ENCODE results near the gene CNIH3. TPM values are rescaled to one million over a fixed set of nuclear protein-coding genes. Genes with fewer than 3 reads are reported as not detected.
"Not testable (repeated sequence)": the region's sequence is repeated elsewhere in the genome, so short reads cannot be mapped to it uniquely, and the experiment has no call there.

CNIH3 gene
- total RNA-seq, 1 experiment from 2014 or later: 21.4 TPM

DNA sequence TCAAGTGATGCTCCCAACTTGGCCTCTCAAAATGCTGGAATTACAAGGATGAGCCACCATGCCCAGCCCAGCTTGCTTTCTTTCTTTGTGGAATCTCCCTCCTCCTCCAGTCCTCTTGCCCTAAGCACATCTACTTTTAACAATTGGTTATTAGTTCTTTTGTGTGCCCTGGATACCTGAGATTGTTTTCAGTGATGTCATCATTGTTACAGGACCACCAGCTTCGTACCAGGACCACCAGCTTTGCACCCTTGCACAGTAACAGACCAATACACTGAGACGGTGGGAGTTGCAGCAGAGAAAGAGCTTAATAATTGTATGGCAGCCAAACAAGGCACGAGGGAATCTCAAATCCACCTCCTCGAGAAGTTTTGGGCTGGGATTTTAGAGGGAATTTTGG lies 71.3 kb downstream of the CNIH3 start:
- no peak for DNase-seq (ENCODE audit: low read depth)

DNA sequence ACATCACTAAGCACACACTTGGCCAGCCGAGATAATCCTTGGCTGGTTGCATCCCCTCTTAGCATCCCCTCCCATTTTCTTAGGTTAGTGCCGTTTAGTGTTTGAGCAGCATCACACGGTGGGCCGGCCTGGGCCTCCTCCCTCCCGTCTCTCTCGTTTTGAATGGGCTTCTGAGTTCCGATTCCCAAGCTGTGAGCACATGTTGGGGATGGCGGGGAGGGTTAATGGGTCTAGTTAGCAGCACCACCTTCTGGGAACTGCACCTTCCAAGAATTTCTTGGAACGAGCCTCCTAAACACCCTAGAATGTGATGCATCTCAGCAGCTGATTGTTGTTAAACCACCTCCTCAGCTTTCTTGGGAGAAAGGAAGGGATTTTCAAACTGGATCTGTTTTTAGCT lies 73.3 kb downstream of the CNIH3 start:
- no peak for DNase-seq (ENCODE audit: low read depth)

- DNase-seq (ENCODE audit: low read depth): no peak
Measured at GRCh38 chr1:224690576-224690975, 74.5 kb downstream of the CNIH3 start.

- DNase-seq (ENCODE audit: low read depth): no peak
Measured at GRCh38 chr1:224691148-224691925, 75.2 kb downstream of the CNIH3 start.

- no peak for DNase-seq (ENCODE audit: low read depth)
Measured at GRCh38 chr1:224694969-224695368, 78.9 kb downstream of the CNIH3 start.

DNA sequence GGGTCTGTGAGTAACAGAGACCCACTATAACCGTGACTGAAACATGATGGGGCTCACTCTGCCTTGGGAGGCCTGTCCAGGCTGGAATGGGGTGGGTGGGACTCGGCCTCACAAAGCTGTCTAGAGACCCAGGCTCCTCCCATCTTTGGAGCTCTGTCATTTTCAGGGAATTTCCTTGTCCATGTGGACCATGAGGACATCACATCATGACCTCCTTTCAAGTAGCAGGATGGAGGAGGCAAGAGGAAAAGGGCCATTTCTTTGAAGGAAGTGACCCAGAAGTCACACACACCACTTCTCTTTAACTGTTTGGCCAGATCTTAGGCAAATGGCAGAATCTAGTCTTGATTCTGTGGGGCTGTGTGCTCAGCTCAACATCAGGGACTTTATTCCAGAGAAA lies 79.9 kb downstream of the CNIH3 start:
- DNase-seq (ENCODE audit: low read depth): no peak

- peak; percentile 77 for DNase-seq (ENCODE audit: low read depth)
Measured at GRCh38 chr1:224696891-224697765, 81.0 kb downstream of the CNIH3 start.

- no peak for DNase-seq (ENCODE audit: low read depth)
Measured at GRCh38 chr1:224698015-224698451, 81.9 kb downstream of the CNIH3 start.

- no peak for DNase-seq (ENCODE audit: low read depth)
Measured at GRCh38 chr1:224700918-224701531, 84.9 kb downstream of the CNIH3 start.

DNA sequence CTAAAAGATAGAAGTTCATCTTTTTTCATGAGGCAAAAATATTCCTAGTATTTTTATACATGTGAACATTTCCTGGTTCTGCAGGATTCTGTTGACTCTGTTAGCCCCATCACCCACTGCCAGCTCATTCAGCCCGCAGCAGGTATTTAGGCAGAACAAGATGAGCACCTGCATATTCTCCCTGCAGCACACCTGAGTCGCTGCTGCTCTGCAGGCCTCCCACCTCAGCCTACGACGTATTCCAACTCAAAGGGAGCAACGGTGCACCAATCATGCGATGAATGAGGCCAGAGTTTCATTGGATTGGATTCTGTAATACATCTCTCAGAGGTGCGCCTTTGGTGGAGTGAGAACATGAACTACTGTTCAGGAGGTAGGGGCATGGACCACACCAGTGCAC lies 87.6 kb downstream of the CNIH3 start:
- DNase-seq (ENCODE audit: low read depth): no peak

DNA sequence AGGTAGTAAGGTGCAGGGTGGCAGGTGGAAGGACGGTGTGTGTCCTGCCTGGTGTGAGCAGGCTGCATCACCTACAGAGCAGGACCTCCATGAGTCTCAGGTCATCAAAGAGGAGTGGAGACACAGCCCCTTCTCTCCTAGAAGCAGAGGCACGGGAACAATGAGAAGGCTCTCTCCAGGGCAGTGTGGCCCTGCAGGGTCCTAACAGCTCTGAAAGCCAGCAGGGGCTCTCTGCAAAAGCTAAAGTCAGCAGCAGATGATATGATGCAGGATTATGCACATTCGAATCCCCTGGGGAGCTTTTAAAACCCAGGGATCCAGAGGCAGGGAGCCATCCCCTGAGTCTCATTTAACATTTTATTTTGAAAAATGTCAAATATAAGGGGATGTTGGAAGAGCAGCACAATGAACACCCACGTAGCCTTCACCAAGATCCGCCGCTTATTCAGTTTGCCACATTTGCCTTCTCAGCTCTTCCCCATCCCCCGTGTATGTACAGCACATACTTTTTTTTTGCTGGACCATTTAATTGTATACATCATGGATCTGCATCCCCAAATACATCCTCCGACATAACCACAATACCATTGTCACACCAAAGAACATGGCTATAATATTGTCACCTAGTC lies 88.1 kb downstream of the CNIH3 start:
- no peak for DNase-seq (ENCODE audit: low read depth)

DNA sequence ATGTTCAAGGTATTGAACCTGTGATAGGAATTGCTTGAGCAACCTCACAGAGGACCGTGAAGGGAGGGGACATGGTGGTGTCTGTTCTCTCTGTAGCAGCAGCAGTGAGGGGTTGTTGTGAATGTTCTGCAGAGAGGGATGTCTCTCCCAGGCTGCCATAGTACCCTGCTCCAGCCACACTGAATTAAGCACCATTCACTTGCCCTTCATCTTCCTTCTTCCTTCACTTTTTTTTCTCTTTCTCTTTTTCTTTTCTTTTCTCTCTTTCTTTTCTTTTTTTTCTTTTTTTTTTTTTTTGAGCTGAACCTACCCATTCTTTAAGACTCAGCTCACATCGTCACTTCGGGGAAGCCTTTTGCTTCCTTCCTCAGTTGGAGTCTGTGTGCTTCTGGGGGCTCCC lies 89.5 kb downstream of the CNIH3 start:
- no peak for DNase-seq (ENCODE audit: low read depth)

DNA sequence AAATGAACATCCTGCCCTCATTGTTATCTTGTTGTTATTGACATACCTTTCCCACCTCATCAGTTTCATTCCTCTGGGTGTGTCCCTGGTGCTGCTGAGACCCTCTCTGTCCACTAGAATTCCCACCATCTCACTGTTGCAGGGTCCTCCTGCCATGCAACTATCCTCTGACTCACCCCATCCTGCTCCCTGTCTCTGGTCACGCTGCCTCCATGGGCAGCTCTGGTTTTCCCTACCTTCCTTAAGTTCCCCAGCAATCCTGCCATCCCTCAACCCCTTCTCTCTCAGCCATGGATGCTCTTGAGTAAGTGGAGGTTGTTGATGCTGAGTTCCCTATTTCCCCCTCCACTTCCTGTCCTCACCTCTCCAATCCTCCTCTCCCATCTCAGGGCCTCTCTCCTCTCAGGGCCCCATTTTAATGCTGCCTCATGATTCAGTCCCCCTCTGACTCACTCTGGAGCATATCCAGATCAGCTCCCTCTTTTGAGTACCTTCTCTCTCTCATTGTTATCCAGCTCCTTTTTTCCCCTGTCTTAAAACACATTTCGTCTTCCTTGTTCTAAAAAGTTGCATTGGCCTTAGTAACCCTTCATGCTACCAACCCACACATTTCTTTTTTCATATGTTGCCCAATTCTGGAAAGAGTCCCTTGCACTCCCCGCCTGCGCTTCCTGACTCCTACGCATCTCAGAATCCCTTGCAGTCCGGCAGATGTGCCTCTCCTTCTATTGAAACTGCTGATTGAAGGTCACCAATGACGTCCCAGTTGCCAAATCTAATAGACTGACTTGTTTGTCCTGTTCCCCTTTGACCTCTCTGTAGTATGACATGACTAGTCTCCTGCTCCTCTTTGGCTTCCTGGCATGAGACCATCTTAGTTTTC lies 92.0 kb downstream of the CNIH3 start:
- DNase-seq (ENCODE audit: low read depth): peak; percentile 85

- no peak for DNase-seq (ENCODE audit: low read depth)
Measured at GRCh38 chr1:224710196-224710595, 94.1 kb downstream of the CNIH3 start.

DNA sequence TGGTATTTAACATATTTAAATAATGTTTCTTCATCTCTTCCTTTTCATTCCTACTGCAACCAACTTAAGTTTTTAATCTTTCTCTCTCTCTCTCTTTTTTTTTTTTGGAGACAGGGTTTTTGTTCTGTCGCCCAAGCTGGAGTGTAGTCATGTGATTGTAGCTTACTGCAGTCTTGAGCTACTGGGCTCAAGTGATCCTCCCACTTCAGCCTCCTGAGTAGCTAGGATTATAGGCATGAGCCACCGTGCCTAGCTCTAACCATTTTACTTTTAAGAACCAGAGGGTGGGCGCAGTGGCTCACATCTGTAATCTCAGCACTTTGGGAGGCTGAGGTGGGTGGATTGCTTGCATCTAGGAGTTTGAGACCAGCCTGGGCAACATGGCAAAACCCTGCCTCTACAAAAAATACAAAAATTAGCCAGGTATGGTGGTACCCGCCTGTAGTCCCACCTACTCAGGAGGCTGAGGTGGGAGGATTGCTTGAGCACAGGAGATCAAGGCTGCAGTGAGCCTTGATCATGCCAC lies 95.2 kb downstream of the CNIH3 start:
- not testable (repeated sequence) for DNase-seq (ENCODE audit: low read depth)

DNA sequence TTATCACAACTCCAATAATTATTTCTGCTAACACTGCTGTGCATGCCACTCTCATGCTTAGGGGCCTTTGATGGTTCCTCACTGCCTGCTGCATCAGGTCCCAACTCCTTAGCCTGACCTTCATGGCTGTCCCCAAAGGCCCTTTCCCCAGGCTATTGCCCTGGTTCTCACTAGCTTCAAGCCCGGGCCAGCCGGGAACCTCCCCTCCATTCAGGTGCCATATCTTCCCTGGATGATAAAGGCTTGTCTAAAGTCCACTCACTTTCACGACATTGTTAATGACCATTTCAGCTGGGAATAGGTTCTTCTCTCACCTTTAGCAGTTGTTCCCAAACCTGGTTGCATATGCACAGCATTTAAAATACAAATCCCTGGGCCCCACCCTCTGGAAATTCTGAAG lies 95.8 kb downstream of the CNIH3 start:
- no peak for DNase-seq (ENCODE audit: low read depth)

- no peak for DNase-seq (ENCODE audit: low read depth)
Measured at GRCh38 chr1:224713228-224713627, 97.1 kb downstream of the CNIH3 start.

DNA sequence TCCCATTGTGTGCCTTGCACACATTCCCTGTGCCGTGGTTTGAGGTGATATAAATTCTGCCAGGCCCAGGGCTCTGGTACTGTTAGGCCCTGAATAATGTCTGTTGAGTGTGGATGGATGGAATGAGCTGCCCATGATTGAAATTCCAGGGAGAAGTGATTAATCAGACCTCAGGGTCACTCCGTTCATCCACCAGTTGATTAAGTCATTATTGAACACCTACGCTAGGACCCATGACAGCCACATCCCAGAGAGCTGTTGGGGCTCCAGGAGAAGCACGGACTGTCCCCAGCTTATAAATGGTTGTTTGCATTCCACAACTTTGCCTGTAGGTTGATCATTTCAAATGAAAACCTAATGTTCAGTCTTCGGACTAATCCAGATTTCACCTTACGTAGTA lies 98.4 kb downstream of the CNIH3 start:
- DNase-seq (ENCODE audit: low read depth): no peak

DNA sequence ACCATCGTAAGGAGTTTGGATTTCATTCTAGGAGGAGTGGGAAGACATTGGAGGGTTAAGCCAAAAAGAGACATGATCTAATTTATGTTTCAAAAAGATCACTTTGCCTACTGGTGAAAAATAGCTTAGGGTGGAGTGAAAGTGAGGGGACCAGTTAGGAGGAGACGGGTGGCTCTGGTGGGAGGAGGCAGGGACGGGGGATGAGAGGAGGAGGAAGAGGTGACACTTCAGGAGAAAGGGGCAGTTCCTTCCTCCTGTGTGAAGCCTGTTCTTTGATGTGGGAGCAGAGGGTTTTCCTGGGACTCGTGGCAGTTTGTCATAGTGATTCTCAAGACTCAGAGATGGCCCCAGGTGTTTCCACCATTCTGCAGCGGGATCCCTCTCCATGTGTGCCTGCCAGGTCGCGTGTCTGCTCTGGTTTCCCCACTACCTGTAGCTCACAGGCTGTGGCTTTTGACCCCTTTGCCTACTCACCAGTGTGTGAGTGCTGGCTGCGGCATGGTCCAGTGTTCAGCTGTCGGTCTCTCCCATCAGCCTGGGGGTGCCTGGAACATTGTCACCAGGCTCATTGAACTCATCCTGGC lies 102.4 kb downstream of the CNIH3 start:
- no peak for DNase-seq (ENCODE audit: low read depth)

- no peak for DNase-seq (ENCODE audit: low read depth)
Measured at GRCh38 chr1:224719716-224720115, 103.6 kb downstream of the CNIH3 start.

Measured in M059J (cell line).